Prostate gland (tissue), 2 donors: ENCODE data around the gene FMNL2. TPM values are rescaled to one million over a fixed set of nuclear protein-coding genes. Genes with fewer than 3 reads are reported as not detected.
A peak's percentile ranks its signal among the peaks of the same experiment; 100 is the strongest.

Experiments
- DNase-seq: peaks from one replicate; pipeline ENCODE4 v3.0.0-alpha.2; 2019; ENCODE audit warnings: low spot score
- H3K27ac ChIP-seq, 2 donors: fragments of 200-600 bp; sonication (generic); 2 replicates each; pipeline ENCODE4 v1.5.1; 2017 to 2019
- H3K27me3 ChIP-seq: fragments of 200-600 bp; sonication (generic); replicated peaks from 2 replicates; pipeline ENCODE4 v1.5.1; 2019; ENCODE audit not compliant: insufficient read depth
- H3K36me3 ChIP-seq, 2 donors: fragments of 200-600 bp; sonication (generic); 1 replicate in 1 of 2; 2 replicates in 1 of 2; pipeline versions ENCODE4 v1.5.1 to v1.8.1; 2017 to 2019
- H3K4me1 ChIP-seq: fragments of 200-600 bp; sonication (generic); replicated peaks from 2 replicates; pipeline ENCODE4 v1.5.1; 2019
- H3K4me3 ChIP-seq, 2 donors: fragments of 200-600 bp; sonication (generic); 2 replicates each; pipeline ENCODE4 v1.5.1; 2017 to 2019
- H3K9me3 ChIP-seq: fragments of 200-600 bp; sonication (generic); 2 replicates; pipeline ENCODE4 v1.5.1; 2017
- CTCF ChIP-seq, 4 experiments: fragments of 200-600 bp in 2 of 4; fragments of 450-650 bp in 2 of 4; sonication (generic) in 2 of 4; IDR thresholded peaks; 1 replicate in 3 of 4; 2 replicates in 1 of 4; pipeline ENCODE4 v1.5.1; 2016 to 2019; ENCODE audit warnings: antibody characterized with exemption in 4 of 4, mild to moderate bottlenecking in 2 of 4, moderate library complexity in 2 of 4
- POLR2A ChIP-seq: fragments of 450-650 bp; IDR thresholded peaks from one replicate; pipeline ENCODE4 v1.6.1; 2016; ENCODE audit warnings: antibody characterized with exemption, mild to moderate bottlenecking
- POLR2AphosphoS5 ChIP-seq: sonication (generic); formaldehyde crosslinking; IDR thresholded peaks from one replicate; pipeline ENCODE4 v1.6.1; 2017; ENCODE audit warnings: antibody characterized with exemption
- WGBS: methylation state at CpG from one replicate; pipeline ENCODE4 v1.1.5; 2018; 5-methylcytosine and 5-hydroxymethylcytosine counted together
- intact Hi-C: fragments of 100-400 bp; cut with DNase I; formaldehyde crosslinking; loops from one replicate; pipeline ENCODE4 v1.14.2; 2022
- total RNA-seq, 2 donors: library from RNA; depleted of rRNA; stranded (reverse); fragments of >200 nt; gene quantifications; one replicate each; pipeline ENCODE4 v1.1.0, GENCODE V29; 2016

FMNL2 gene
- total RNA-seq, 2 donors from 2014 or later = 9.8 to 19.4 TPM

DNA sequence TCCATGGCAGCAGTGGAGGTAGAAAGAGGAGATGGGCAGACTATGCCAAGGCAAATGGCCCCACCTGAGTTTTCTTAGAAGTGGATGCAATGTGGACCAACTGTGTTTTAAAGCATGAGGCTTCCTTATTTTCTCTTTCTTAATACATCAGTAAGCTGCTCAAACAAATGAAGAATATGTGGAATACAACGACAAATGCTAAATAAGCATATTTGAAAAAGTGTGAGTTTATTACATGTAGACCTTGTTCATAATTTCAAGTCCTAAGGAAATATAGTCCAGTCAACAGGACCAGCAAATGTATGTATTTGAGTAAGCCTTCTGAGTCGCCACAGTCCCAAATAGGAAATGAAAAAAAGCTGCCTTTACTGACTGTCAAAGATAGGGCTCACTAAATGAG lies 204.4 kb downstream of the FMNL2 start:
- H3K36me3 ChIP-seq = no peaks in the 10 kb centered on the region
- H3K4me1 ChIP-seq = no peaks in the 10 kb centered on the region
- DNase-seq = no peak
- intact Hi-C loops = no loop called here
- TF ChIP-seq CTCF (IDR thresholded peaks at IDR 0.05) = no peak
- TF ChIP-seq POLR2AphosphoS5 = no peak
- TF ChIP-seq POLR2A = no peak
- no peaks in the 10 kb centered on the region for H3K9me3 ChIP-seq
- no peak overlapping the region for H3K4me3 ChIP-seq
- 97% methylated on average over 2 of the region's 2 CpGs for WGBS
- H3K27ac ChIP-seq = no peak overlapping the region
- no peaks in the 10 kb centered on the region for H3K27me3 ChIP-seq

GRCh38 chr2:152541712-152542111 lies 206.7 kb downstream of the FMNL2 start:
- H3K27me3 ChIP-seq = no peaks in the 10 kb centered on the region
- 77% methylated on average over 3 of the region's 3 CpGs for WGBS
- H3K27ac ChIP-seq = no peak overlapping the region
- H3K9me3 ChIP-seq = no peaks in the 10 kb centered on the region
- no peaks in the 10 kb centered on the region for H3K4me1 ChIP-seq
- H3K4me3 ChIP-seq = no peak overlapping the region
- DNase-seq = no peak
- H3K36me3 ChIP-seq = no peaks in the 10 kb centered on the region
- no peak for TF ChIP-seq CTCF (IDR thresholded peaks at IDR 0.05)
- no peak for TF ChIP-seq POLR2A
- TF ChIP-seq POLR2AphosphoS5 = no peak
- intact Hi-C loops = no loop called here

DNA sequence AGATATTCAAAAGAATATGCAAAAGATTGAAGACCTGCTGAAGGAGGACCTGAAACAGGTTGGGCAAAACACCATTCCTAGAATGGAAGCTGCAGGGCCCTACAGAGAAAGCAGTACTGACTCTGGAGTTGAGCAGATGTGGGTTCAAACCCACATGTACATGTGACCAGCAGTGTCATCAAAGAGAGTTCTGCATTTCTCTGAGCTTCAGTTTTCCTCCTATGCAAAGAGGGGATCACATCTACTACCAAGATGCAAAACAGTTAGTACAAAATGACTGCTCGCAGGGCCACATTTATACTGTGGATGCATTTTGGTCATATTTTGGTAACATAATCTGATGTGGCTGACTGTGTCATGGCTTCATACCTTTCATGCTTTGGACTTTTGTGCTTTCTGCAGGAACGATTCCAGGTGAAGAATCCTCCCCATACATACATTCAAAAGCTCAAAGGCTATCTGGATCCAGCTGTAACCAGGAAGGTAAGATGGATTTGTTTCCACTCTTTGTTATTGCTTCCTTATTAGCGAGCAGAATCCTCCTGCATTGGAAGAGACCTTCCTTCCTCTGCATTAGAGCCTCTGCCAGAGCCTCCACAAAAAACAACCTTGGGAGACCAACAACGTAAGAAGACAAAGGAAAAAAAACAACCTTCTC lies 207.5 kb downstream of the FMNL2 start:
- intact Hi-C loops = no loop called here
- H3K27me3 ChIP-seq = no peaks in the 10 kb centered on the region

GRCh38 chr2:152542995-152543481 lies 208.1 kb downstream of the FMNL2 start:
- no peaks in the 10 kb centered on the region for H3K4me1 ChIP-seq
- H3K4me3 ChIP-seq = no peak overlapping the region
- H3K36me3 ChIP-seq = no peaks in the 10 kb centered on the region
- DNase-seq = no peak
- no peaks in the 10 kb centered on the region for H3K27me3 ChIP-seq
- intact Hi-C loops = no loop called here
- no peaks in the 10 kb centered on the region for H3K9me3 ChIP-seq
- no peak for TF ChIP-seq POLR2AphosphoS5
- TF ChIP-seq POLR2A = no peak
- no peak for TF ChIP-seq CTCF (IDR thresholded peaks at IDR 0.05)
- peak overlapping the region in 1 of 2 donors; percentile 27 for H3K27ac ChIP-seq
- 23% methylated on average over 4 of the region's 4 CpGs for WGBS

More for the DNA sequence above, 207.5 kb downstream of the FMNL2 start:
- Histone ChIP-seq H3K4me1 (no peaks in the 10 kb centered on the region), H3K9me3 (no peaks in the 10 kb centered on the region), H3K4me3 (no peak overlapping the region), H3K36me3 (no peaks in the 10 kb centered on the region), H3K27ac (no peak overlapping the region)
- DNase-seq = no peak
- TF ChIP-seq POLR2A (no peak), POLR2AphosphoS5 (no peak), CTCF (IDR thresholded peaks at IDR 0.05) (no peak)
- WGBS = 68% methylated on average over 4 of the region's 4 CpGs

GRCh38 chr2:152543717-152544116 lies 208.7 kb downstream of the FMNL2 start:
- 71% methylated on average over 4 of the region's 4 CpGs for WGBS
- DNase-seq = no peak
- no peaks in the 10 kb centered on the region for H3K4me1 ChIP-seq
- intact Hi-C loops = no loop called here
- H3K36me3 ChIP-seq = no peaks in the 10 kb centered on the region
- no peak for TF ChIP-seq CTCF (IDR thresholded peaks at IDR 0.05)
- no peak for TF ChIP-seq POLR2AphosphoS5
- TF ChIP-seq POLR2A = no peak
- no peaks in the 10 kb centered on the region for H3K9me3 ChIP-seq
- H3K27ac ChIP-seq = peak overlapping the region in 1 of 2 donors; percentile 27
- H3K4me3 ChIP-seq = no peak overlapping the region
- no peaks in the 10 kb centered on the region for H3K27me3 ChIP-seq
